Stimulated activated CD4-positive, alpha-beta T cell treated with anti-CD3 and anti-CD28 coated beads, Interleukin-12 subunit alpha, Interleukin-12 subunit beta, amount 100 ng/mL, for 24 hours (primary cell): ENCODE results near the gene CAPZB.
"Not testable (repeated sequence)": the region's sequence is repeated elsewhere in the genome, so short reads cannot be mapped to it uniquely, and the experiment has no call there.

Source experiments
- DNase-seq, 2 experiments: peaks; one replicate each; pipeline ENCODE4 v3.0.0-alpha.2; 2020; ENCODE audit warnings: low read depth in 2 of 2

CAPZB gene

DNA sequence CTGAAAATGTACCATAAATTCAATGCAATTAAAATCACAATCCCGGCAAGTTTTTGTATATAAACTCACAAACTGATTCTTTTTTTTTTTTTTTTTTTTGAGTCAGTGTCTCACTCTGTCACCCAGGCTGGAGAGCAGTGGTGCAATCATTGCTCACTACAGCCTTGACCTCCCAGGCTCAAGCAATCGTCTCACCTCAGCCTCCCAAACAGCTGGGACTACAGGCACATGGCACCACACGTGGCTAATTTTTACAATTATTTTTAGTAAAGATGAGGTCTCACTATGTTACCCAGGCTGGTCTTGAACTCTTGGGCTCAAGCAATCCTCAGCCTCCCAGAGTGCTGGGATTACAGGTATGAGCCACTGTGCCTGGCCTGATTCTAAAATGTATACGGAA lies 12.1 kb upstream of the CAPZB start:
- not testable (repeated sequence) for DNase-seq

DNA sequence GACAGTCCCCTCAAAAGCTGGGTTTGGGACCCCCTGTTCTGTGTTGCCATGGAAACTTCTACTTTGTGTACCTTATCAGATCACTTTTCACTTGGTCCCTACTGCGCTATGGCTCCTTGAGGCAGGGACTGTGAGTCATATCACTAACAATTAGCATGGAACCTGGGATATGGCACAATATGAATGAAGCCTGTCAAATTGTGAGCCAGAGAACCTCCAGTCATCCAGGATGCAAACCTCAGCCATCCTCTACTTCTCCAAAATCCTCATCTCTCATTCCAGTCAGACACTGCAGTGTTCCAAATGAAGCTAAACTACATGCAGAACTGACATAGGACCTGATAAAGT lies 11.2 kb upstream of the CAPZB start:
- no peak for DNase-seq

DNA sequence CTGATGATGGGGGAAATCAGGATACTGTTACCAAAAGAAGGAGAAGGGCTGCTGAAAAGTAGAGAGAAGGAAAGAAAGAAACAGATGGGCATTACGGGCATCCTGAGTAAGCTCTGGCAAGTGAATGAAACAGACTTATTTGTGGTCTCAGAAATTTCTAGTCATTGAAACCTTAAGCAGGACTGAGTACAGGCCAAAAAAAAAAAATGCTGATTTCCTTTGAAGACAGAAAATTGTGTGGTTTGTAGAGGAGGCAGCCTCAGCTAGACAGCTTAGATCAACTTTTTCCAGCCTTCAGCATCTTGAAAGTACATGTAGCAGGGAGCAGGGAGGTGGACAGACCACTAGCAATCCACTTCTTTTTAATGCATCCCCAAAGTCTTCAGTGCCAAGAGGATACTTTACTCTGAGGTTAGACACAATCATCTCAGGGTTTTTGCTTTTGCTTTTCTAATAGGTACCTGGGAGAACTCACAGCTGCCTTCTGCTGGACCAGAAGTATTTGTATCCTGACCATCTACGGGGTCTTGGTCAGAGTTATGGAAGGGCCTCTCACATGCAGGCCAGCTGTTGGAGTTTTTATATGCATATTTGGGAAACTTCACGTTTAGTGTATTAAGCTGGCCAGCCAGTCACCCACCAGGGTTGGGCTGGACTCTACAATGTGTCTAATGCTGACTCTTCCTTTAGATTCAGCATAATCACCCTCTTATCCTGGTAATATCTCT lies 10.6 kb upstream of the CAPZB start:
- no peak for DNase-seq

DNA sequence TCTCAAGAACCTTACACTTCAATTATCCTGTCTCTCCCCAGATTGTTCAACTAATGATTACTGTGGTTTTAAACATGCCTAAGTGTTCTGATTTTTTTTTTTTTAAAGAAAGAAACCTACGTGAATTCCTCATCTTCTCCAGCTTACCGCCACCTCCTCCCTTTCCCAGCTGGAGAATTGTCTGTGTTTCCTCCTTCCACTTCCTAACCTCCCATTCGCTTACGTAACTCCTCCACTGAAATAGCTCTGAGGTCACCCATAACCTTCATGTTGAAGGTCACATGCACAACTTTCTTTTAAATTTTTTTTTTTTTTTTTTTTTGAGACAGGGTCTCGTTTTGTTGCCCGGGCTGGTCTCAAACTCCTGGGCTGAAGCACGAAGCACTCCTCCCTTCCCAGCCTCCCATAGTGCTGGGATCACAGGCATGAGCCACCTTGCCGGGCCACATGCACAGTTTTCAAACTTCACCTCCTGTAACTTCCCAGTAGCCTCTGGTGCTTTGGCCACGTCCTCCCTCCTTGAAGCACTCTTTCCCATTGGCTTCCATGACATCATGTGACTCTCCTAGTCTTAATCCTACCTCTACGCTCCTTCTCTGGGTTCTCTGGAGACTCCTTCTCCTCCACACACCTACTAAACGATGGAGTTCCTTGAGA lies 9.8 kb upstream of the CAPZB start:
- DNase-seq = no peak

DNA sequence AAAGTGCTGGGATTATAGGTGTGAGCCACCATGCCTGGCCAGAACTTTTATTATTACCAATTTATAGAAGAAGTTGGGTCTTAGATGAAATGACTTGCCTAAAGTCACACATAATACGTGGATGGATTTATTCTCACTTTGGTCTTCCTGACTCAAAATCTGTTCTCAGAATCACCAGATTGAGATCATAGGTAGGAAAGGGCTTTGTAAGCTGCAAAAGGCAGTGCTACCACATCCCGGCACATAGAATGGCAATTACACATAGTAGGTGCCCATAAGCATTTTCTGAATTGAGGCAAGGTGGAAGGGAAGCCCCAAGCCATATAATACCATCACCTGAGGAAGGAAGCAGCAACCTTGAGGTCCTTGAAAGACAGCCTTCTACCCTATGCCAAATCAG lies 8.2 kb upstream of the CAPZB start:
- DNase-seq = no peak

DNA sequence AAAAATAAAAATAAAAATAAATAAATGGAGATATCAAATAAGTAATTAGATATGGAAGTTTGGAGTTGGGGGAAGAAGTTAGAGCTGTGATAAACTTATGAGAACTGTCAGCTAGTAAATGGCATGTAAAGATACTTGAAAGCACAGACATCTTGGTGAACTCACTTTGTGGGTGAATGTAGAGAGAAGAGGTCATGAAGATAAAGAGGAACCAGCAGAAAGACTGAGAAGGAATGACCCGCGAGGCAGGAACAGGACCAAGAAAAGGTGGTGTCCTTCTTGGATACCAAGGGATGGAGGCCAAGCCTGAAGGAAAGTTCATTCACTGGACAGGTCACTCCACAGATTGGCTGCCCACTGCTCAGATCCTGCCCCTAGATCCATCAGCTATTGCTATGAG lies 4.7 kb upstream of the CAPZB start:
- no peak for DNase-seq

DNA sequence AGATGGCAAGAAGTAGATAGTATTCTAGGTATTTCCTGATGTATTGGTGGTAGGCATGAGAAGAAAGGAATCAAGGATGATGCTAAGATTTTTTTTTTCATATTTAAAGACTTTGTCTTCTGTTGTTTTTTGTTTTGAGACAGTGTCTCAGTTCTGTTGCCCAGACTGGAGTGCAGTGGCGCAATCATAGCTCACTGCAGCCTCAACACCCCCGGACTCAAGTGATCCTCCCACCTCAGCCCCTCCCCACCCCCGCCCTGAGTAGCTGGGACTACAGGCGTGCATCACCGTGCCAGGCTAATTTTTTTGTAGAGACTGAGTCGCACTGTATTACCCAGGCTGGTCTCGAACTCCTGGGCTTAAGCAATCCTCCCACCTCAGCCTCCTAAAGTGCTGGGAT lies 2.8 kb upstream of the CAPZB start:
- DNase-seq = no peak

GRCh38 chr1:19484798-19485361 lies 459 bp downstream of the CAPZB start:
- no peak for DNase-seq

- DNase-seq = no peak
Observed at GRCh38 chr1:19484338-19484797, 971 bp downstream of the CAPZB start.

DNA sequence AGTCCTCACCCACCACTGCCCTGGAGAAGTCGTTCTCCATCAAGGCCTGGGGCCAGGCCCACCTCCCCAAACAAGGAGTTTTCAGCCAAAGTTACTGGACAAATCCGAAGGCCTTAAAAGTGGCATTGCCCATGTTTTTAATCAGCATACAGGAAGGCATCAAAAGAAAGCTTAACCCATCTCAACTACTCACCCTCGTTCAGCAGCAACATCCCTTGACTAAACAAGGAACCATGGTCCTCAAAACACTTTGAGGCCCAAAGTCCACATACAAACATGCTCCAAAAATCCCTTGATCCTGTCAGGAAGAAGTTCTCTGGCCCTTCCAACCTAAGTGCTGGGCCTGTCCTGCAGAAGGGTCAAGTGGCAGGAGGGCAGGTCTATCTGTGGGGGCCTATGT lies 1.6 kb downstream of the CAPZB start:
- no peak for DNase-seq

GRCh38 chr1:19483261-19483660 lies 2.1 kb downstream of the CAPZB start:
- no peak for DNase-seq

DNA sequence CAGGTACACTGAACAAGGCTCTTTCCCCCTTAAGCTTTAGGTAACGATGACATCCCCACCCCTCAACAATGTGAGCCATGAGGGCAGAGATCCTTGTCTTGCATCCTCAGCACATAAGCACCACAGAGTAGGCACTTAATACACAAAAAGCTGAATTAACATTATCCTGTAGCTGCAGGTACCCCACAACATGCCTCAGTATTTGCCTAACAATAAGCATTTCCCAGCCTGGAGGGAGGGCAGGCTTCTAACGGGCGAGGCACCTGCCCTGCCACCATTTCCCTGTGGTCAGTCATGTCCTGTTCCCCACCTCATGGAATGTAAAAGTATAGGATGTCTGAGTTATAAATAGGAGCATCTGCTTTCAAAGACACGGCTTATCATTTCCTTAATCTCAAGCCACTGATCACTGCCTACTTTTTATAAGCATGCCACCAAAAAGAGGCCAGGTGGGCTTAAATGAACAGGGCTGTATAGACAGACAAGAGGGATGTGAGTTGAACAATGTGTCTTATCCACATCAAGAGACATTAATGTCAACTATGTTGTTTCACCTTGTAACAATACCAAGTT lies 3.4 kb downstream of the CAPZB start:
- no peak for DNase-seq

- no peak for DNase-seq
Observed at GRCh38 chr1:19480282-19480681, 5.1 kb downstream of the CAPZB start.

GRCh38 chr1:19479351-19480120 lies 5.8 kb downstream of the CAPZB start:
- DNase-seq = no peak

- DNase-seq = no peak
Observed at GRCh38 chr1:19478322-19478721, 7.0 kb downstream of the CAPZB start.

DNA sequence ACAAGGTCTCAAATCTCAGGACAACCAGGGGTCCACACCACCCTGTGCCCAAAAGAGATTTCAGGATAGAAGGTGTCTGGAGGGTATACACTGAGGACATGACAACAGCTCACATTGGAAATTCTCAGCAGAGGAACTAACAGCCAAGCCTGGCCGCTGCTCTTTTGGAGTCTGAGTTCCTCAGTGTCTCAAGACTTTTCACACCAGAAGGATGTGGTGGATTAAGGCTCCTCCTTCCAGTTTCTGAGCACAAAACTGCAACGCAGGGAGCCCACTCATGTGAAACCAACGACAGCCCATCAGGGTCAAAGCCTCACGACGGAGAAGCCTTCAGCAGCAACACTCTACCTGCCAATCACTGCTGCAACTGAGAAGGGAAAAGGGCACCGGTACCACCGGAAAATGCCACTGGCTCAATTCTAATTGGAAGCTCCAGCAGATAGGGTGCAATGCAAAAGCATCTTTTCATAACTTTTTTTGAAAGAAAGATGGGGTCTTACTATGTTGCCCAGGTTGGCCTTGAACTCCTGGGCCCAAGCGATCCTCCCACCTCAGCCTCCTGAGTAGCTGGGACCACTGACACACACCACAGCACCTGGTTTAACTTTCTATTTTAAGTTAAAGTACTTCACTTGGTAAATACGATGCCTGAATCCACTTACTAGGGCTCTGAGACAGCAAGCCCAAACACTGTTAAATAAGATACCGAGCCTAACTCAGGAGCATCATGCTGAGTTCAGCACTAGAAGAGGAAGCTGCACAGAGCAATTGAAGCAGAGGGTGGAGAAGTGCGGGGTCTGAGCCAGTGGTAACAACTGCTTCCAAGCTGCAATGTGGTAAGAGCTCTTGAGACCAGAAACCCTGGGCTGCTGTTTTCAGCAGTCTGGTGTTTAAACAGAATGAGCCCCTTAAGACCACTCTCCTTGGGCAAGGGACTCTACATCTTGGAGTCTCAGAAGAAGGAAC lies 7.8 kb downstream of the CAPZB start:
- peak in 1 of 2 experiments; percentile 15 for DNase-seq

DNA sequence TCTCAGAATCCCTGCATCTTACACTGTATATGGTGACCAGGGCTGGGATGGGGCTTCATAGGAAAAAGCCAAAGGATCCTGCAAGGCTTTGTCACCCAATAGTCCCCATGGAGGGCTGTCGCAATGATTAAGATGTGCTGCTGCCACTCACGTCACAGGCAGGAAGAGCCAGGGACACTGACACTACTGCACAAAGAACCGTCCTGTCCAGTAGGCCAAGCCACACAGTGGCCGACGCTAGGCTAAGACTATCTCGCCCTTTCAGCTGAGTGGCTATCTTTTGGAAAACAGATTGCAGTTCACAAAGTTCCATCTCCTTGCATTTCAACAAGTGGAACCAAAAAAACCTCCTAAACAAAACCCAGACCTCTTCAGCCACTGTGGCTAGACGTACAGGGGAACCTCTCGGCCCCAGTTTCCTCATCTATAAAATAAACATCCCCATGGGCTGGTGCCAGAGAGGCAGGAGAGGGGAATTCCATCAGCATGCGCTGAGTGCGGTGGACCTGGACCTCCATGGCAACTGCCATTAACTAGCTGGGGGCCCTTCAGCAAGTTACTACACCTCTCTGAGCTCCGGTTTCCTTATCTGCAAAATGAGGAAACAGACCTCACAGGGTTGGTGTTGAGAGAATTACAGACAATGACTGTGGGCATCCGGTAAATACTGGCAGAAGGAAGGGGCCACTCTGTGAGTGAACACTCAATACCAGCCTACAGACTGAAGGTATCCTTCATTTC lies 8.7 kb downstream of the CAPZB start:
- no peak for DNase-seq

DNA sequence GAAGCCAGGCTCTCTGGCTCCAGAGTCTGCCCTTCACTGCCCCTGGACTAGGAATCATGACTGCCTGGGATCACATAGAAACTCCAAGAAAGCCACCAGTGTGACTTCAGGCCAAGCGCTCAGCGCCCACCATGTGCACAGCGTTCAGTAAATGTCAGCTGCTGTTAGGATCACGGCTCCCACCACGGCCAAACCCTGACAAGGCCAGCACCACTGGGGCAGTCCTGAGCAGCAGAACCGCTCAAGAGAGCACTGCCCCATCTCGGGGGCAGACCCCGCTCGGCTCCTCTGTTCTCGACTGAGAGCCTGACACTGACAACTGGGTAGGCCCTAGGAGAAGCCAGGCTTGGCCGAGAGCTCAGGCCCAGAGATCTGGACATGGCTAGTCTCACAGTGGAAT lies 10.0 kb downstream of the CAPZB start:
- no peak for DNase-seq

GRCh38 chr1:19472174-19472573 lies 13.2 kb downstream of the CAPZB start:
- DNase-seq = no peak

- no peak for DNase-seq
Observed at GRCh38 chr1:19469004-19469403, 16.3 kb downstream of the CAPZB start.
